Esophagus squamous epithelium (tissue), 5 donors: ENCODE results near the gene BRICD5. TPM values are rescaled to one million over a fixed set of nuclear protein-coding genes. Genes with fewer than 3 reads are reported as not detected.

Experiments
- DNase-seq: peaks from one replicate; lab custom pipeline; 2025; lab: John Stamatoyannopoulos, UW
- H3K27ac ChIP-seq, 4 donors: fragments of 200-600 bp; sonication (generic); one replicate each; pipeline ENCODE4 v1.5.1; 2016 to 2019; ENCODE audit warnings: mild to moderate bottlenecking in 1 of 4
- H3K27me3 ChIP-seq, 4 donors: fragments of 200-600 bp; sonication (generic); 1 replicate in 3 of 4; 2 replicates in 1 of 4; pipeline versions ENCODE4 v1.5.1 to v1.6.0; 2017 to 2021; ENCODE audit warnings: antibody characterized with exemption in 1 of 4
- H3K36me3 ChIP-seq, 3 donors: fragments of 200-600 bp; sonication (generic); one replicate each; pipeline ENCODE4 v1.5.1; 2016 to 2019
- H3K4me1 ChIP-seq, 3 donors: fragments of 200-600 bp; sonication (generic); one replicate each; pipeline ENCODE4 v1.5.1; 2017 to 2019
- H3K4me3 ChIP-seq, 4 donors: fragments of 200-600 bp; sonication (generic); 1 replicate in 3 of 4; 2 replicates in 1 of 4; pipeline ENCODE4 v1.5.1; 2016 to 2019; ENCODE audit warnings: mild to moderate bottlenecking in 2 of 4, moderate library complexity in 1 of 4
- H3K9me3 ChIP-seq, 3 donors: fragments of 200-600 bp; sonication (generic); one replicate each; pipeline ENCODE4 v1.5.1; 2016 to 2019
- POLR2A ChIP-seq, 4 donors: fragments of 450-650 bp; IDR thresholded peaks; one replicate each; pipeline ENCODE4 v1.6.1; 2017; ENCODE audit warnings: antibody characterized with exemption in 4 of 4, mild to moderate bottlenecking in 4 of 4, moderate library complexity in 3 of 4
- WGBS, 2 donors: methylation state at CpG; one replicate each; pipeline ENCODE4 v1.1.5; 2018; 5-methylcytosine and 5-hydroxymethylcytosine counted together
- intact Hi-C: fragments of 100-400 bp; cut with DNase I; formaldehyde crosslinking; loops from one replicate; pipeline ENCODE4 v1.15.0; 2022
- total RNA-seq, 4 donors: library from RNA; depleted of rRNA; stranded (reverse); fragments of >200 nt; gene quantifications; one replicate each; pipeline ENCODE4 v1.1.0, GENCODE V29; 2016
- TF ChIP-seq, protein P1 (sequence below), 6 experiments: fragments of 450-650 bp in 4 of 6; fragments of 200-600 bp in 2 of 6; sonication (generic) in 2 of 6; IDR thresholded peaks; one replicate each; pipeline ENCODE4 v1.5.1; 2016 to 2019; ENCODE audit warnings: antibody characterized with exemption in 6 of 6, mild to moderate bottlenecking in 4 of 6, moderate library complexity in 4 of 6
- donor health status: DM: yes; HTN: yes; CAD: no.

The BRICD5 gene
- total RNA-seq, 4 donors from 2014 or later, result 1.1 to 2.0 (median 1.6) TPM; not detected in 1

DNA sequence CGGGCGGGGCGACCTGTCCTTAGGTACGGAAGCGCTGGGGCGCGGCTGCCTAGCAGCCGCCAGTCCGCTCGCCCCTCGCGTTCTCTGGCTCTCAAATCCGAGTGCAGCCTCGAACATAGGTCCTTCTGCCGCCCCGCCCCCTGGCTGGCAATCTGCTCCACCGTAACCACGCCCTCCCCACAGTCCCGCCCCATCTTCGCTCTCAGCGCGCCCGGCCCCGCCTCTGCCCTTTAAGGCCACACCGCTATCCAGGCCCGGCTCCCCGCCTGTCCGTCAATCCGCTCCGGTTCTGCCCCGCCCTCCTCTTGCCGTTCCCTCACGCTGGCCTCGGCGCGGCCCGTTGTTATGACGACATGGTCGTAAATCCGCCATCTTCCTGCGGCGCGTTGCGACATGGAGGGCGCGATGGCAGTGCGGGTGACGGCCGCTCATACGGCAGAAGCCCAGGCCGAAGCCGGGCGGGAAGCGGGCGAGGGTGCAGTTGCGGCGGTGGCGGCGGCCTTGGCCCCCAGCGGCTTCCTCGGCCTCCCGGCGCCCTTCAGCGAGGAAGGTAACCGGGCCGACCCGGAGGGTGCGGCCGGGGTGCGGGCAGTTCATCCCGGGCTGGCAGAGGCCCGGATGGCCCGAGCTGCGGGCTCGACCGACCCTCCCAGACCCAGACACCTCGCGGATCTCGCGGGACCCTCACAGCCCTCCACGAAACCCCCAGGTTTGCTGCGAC, 12.7 kb upstream of the BRICD5 start, which contains the start of gene E4F1:
E4F1 (plus strand) TSS at position 371 of the 721 bp plus-strand sequence; CDS start at position 394, 23 bp downstream.
- peak; percentile 97 for DNase-seq
- no peaks in the 10 kb centered on the region for H3K9me3 ChIP-seq
- TF ChIP-seq POLR2A (IDR thresholded peaks at IDR 0.05), result peak in 3 of 4 donors; percentile 82 to 93 (median 93)
- TF ChIP-seq, protein P1, sequence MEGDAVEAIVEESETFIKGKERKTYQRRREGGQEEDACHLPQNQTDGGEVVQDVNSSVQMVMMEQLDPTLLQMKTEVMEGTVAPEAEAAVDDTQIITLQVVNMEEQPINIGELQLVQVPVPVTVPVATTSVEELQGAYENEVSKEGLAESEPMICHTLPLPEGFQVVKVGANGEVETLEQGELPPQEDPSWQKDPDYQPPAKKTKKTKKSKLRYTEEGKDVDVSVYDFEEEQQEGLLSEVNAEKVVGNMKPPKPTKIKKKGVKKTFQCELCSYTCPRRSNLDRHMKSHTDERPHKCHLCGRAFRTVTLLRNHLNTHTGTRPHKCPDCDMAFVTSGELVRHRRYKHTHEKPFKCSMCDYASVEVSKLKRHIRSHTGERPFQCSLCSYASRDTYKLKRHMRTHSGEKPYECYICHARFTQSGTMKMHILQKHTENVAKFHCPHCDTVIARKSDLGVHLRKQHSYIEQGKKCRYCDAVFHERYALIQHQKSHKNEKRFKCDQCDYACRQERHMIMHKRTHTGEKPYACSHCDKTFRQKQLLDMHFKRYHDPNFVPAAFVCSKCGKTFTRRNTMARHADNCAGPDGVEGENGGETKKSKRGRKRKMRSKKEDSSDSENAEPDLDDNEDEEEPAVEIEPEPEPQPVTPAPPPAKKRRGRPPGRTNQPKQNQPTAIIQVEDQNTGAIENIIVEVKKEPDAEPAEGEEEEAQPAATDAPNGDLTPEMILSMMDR (IDR thresholded peaks at IDR 0.05), result peak in 4 of 6 experiments; percentile 9 to 60 (median 34)
- H3K27me3 ChIP-seq, result no peaks in the 10 kb centered on the region
- H3K4me3 ChIP-seq, result peak within 1 kb of the TSS; percentile 81 to 99 (median 81)
- H3K36me3 ChIP-seq, result peaks cover 0 to 17% (median 2%) of the 10 kb centered on the region in 3 donors
- peak within 1 kb of the TSS; percentile 89 to 95 (median 94) for H3K27ac ChIP-seq
- 0 to 1% methylated on average over 3 to 37 of the region's 82 CpGs for WGBS, 2 donors
- peaks cover 12 to 45% (median 20%) of the 10 kb centered on the region in 3 donors for H3K4me1 ChIP-seq
- intact Hi-C loops, result no loop called here

DNA sequence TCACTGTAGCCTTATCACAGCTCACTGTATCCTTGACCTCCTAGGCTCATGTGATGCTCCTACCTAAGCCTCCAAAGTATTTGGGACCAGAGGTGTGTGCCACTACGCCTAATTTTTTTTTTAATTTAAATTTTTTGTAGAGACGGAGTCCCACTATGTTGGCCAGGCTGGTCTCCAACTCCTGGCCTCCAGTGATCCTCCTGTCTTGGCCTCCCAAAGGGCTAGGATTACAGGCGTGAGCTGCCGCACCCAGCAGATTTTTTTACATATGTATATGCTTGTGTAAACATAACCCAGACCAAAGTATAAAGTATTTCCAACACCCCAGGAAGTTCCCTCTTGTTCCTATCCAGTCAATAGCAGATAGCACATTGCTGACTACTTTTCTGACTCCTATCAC, 5.7 kb upstream of the BRICD5 start:
- no peak for DNase-seq
- H3K4me3 ChIP-seq, result no peak overlapping the region
- peaks cover 20 to 40% (median 25%) of the 10 kb centered on the region in 3 donors for H3K4me1 ChIP-seq
- H3K27ac ChIP-seq, result no peak overlapping the region
- intact Hi-C loops, result no loop called here
- no peaks in the 10 kb centered on the region for H3K27me3 ChIP-seq
- no peaks in the 10 kb centered on the region for H3K9me3 ChIP-seq
- 90 to 95% methylated on average over 4 of the region's 4 CpGs for WGBS, 2 donors
- TF ChIP-seq POLR2A (IDR thresholded peaks at IDR 0.05), result no peak
- TF ChIP-seq, protein P1 (IDR thresholded peaks at IDR 0.05), result no peak
- no peaks in the 10 kb centered on the region for H3K36me3 ChIP-seq

DNA sequence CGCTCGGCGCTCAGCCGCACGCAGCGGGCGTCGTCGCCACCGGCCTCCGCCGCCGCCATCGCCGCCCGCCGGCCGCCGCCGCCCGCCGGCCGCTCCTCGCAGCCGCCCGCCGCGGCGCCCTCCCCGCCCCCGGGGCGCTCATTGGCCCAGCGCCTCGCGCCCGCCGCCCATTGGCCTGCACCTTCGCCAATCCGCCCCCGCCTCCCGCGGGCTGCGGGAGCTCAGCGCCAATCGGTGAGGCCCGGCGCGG, 4.0 kb upstream of the BRICD5 start, which contains the start of gene PGP:
PGP (minus strand) TSS at position 122 of the 250 bp plus-strand sequence; CDS start at position 59, 63 bp downstream.
- peaks cover 0 to 10% (median 0%) of the 10 kb centered on the region in 3 donors for H3K36me3 ChIP-seq
- TF ChIP-seq, protein P1 (IDR thresholded peaks at IDR 0.05), result no peak
- no peak for TF ChIP-seq POLR2A (IDR thresholded peaks at IDR 0.05)
- no peaks in the 10 kb centered on the region for H3K9me3 ChIP-seq
- intact Hi-C loops, result no loop called here
- H3K4me1 ChIP-seq, result peaks cover 20 to 40% (median 25%) of the 10 kb centered on the region in 3 donors
- WGBS, 2 donors, result no CpG with 5 or more reads among the region's 48 CpGs
- no peak for DNase-seq
- H3K27ac ChIP-seq, result peak within 1 kb of the TSS; percentile 80 to 95 (median 92)
- peak within 1 kb of the TSS; percentile 67 to 92 (median 86) for H3K4me3 ChIP-seq
- no peaks in the 10 kb centered on the region for H3K27me3 ChIP-seq

- intact Hi-C loops, result no loop called here
- 4 to 5% methylated on average over 4 to 9 of the region's 98 CpGs for WGBS, 2 donors
- H3K27me3 ChIP-seq, result no peaks in the 10 kb centered on the region
- TF ChIP-seq, protein P1 (IDR thresholded peaks at IDR 0.05), result no peak
- no peak for TF ChIP-seq POLR2A (IDR thresholded peaks at IDR 0.05)
- no peaks in the 10 kb centered on the region for H3K9me3 ChIP-seq
- peaks cover 2 to 16% (median 5%) of the 10 kb centered on the region in 3 donors for H3K36me3 ChIP-seq
- DNase-seq, result no peak
- peak overlapping the region; percentile 59 to 92 (median 86) for H3K4me3 ChIP-seq
- H3K4me1 ChIP-seq, result peaks cover 20 to 40% (median 25%) of the 10 kb centered on the region in 3 donors
- H3K27ac ChIP-seq, result peak overlapping the region; percentile 44 to 89 (median 84)
Observed at GRCh38 chr16:2213817-2214718, 3.4 kb upstream of the BRICD5 start.
